Vagina (tissue), 2 donors: ENCODE results near the gene KLHL2.

Experiments
- POLR2A ChIP-seq, 2 donors: fragments of 450-650 bp; IDR thresholded peaks; one replicate each; pipeline ENCODE4 v1.6.1; 2017; ENCODE audit warnings: antibody characterized with exemption in 2 of 2, mild to moderate bottlenecking in 2 of 2, moderate library complexity in 2 of 2
- TF ChIP-seq, protein P1 (sequence below), 3 experiments: fragments of 450-650 bp in 2 of 3; fragments of 200-600 bp in 1 of 3; sonication (generic) in 1 of 3; IDR thresholded peaks; one replicate each; pipeline ENCODE4 v1.5.1; 2017 to 2019; ENCODE audit warnings: antibody characterized with exemption in 3 of 3, mild to moderate bottlenecking in 2 of 3, moderate library complexity in 2 of 3

DNA sequence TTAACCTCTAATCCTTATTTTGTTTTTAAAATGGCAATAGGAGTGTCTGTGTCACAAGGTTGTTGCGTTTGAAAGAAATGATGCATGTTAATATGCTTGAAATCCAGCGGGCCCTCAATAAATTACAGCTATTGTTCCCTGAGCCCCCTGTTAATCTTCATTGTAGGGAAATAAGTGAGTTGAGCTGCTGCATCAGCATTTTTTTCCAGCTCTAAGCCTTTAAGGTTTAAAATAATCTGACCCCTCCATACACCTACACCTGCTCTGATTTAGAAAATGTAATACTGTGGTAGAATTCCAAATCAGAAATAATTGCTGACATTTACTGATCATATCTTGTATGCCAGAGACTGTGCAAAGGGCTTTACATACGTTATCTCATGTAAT, 117.5 kb downstream of the KLHL2 start:
- TF ChIP-seq, protein P1, sequence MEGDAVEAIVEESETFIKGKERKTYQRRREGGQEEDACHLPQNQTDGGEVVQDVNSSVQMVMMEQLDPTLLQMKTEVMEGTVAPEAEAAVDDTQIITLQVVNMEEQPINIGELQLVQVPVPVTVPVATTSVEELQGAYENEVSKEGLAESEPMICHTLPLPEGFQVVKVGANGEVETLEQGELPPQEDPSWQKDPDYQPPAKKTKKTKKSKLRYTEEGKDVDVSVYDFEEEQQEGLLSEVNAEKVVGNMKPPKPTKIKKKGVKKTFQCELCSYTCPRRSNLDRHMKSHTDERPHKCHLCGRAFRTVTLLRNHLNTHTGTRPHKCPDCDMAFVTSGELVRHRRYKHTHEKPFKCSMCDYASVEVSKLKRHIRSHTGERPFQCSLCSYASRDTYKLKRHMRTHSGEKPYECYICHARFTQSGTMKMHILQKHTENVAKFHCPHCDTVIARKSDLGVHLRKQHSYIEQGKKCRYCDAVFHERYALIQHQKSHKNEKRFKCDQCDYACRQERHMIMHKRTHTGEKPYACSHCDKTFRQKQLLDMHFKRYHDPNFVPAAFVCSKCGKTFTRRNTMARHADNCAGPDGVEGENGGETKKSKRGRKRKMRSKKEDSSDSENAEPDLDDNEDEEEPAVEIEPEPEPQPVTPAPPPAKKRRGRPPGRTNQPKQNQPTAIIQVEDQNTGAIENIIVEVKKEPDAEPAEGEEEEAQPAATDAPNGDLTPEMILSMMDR (IDR thresholded peaks at IDR 0.05), result no peak
- TF ChIP-seq POLR2A (IDR thresholded peaks at IDR 0.05), result no peak
